Transverse colon (tissue), 4 donors: ENCODE data around the gene CD8B2.

Experiments
- POLR2AphosphoS5 ChIP-seq, 3 donors: sonication (generic); formaldehyde crosslinking; IDR thresholded peaks; one replicate each; pipeline ENCODE4 v1.6.1; 2016; ENCODE audit warnings: antibody characterized with exemption in 3 of 3
- TF ChIP-seq, protein P1 (sequence below), 5 experiments: fragments of 200-600 bp in 3 of 5; fragments of 450-650 bp in 2 of 5; sonication (generic) in 3 of 5; IDR thresholded peaks; 1 replicate in 2 of 5; 2 replicates in 3 of 5; pipeline ENCODE4 v1.5.1; 2016 to 2017; ENCODE audit warnings: antibody characterized with exemption in 5 of 5, inconsistent platforms in 3 of 5, mild to moderate bottlenecking in 2 of 5, moderate library complexity in 1 of 5

GRCh38 chr2:106519767-106520166, 32.6 kb downstream of the CD8B2 start:
- no peak for TF ChIP-seq POLR2AphosphoS5 (IDR thresholded peaks at IDR 0.05)
- TF ChIP-seq, protein P1, sequence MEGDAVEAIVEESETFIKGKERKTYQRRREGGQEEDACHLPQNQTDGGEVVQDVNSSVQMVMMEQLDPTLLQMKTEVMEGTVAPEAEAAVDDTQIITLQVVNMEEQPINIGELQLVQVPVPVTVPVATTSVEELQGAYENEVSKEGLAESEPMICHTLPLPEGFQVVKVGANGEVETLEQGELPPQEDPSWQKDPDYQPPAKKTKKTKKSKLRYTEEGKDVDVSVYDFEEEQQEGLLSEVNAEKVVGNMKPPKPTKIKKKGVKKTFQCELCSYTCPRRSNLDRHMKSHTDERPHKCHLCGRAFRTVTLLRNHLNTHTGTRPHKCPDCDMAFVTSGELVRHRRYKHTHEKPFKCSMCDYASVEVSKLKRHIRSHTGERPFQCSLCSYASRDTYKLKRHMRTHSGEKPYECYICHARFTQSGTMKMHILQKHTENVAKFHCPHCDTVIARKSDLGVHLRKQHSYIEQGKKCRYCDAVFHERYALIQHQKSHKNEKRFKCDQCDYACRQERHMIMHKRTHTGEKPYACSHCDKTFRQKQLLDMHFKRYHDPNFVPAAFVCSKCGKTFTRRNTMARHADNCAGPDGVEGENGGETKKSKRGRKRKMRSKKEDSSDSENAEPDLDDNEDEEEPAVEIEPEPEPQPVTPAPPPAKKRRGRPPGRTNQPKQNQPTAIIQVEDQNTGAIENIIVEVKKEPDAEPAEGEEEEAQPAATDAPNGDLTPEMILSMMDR (IDR thresholded peaks at IDR 0.05) = no peak
